Urothelium cell line (cell line): ENCODE results near the gene PDE6B.
"Not testable (repeated sequence)": the region's sequence is repeated elsewhere in the genome, so short reads cannot be mapped to it uniquely, and the experiment has no call there.

Experiments
- DNase-seq: peaks from one replicate; pipeline ENCODE4 v3.0.0; 2011; ENCODE audit warnings: low spot score, mixed read lengths
- FAIRE-seq: peaks from 2 replicates; lab custom pipeline; 2011; peaks lifted over from hg19 to GRCh38; lab: Jason Lieb, UNC

Gene PDE6B

GRCh38 chr4:680928-681645 is 55.7 kb downstream of the PDE6B start:
- no peak for DNase-seq
- FAIRE-seq = no peak

GRCh38 chr4:681736-682451 is 56.5 kb downstream of the PDE6B start:
- DNase-seq = no peak

GRCh38 chr4:682490-683172 is 57.3 kb downstream of the PDE6B start:
- no peak for DNase-seq
- no peak for FAIRE-seq

More at GRCh38 chr4:681736-682451, 56.5 kb downstream of the PDE6B start:
- no peak for FAIRE-seq

GRCh38 chr4:683247-683897 is 58.0 kb downstream of the PDE6B start:
- FAIRE-seq (no peak), DNase-seq (no peak)

GRCh38 chr4:683982-684622 is 58.7 kb downstream of the PDE6B start:
- DNase-seq (peak; percentile 30), FAIRE-seq (no peak)

GRCh38 chr4:684623-685327 is 59.4 kb downstream of the PDE6B start:
- FAIRE-seq (no peak), DNase-seq (no peak)

GRCh38 chr4:685679-686412 is 60.5 kb downstream of the PDE6B start:
- DNase-seq (no peak), FAIRE-seq (no peak)

GRCh38 chr4:686413-687040 is 61.2 kb downstream of the PDE6B start:
- FAIRE-seq = no peak
- no peak for DNase-seq

GRCh38 chr4:687048-687970 is 61.9 kb downstream of the PDE6B start:
- DNase-seq (peak; percentile 81), FAIRE-seq (no peak)

GRCh38 chr4:687971-688853 is 62.8 kb downstream of the PDE6B start:
- DNase-seq = no peak
- no peak for FAIRE-seq

GRCh38 chr4:688854-689681 is 63.7 kb downstream of the PDE6B start, which contains the start of gene SLC49A3:
Gene SLC49A3 (minus strand): TSS chr4:689151. CDS start chr4:689127, 24 bp downstream.
- FAIRE-seq (no peak), DNase-seq (no peak)

GRCh38 chr4:689723-690122 is 64.3 kb downstream of the PDE6B start:
- FAIRE-seq = no peak
- no peak for DNase-seq

GRCh38 chr4:692771-693554 is 67.6 kb downstream of the PDE6B start:
- FAIRE-seq = no peak
- DNase-seq = no peak

GRCh38 chr4:694341-694940 is 69.1 kb downstream of the PDE6B start:
- DNase-seq, FAIRE-seq: not testable (repeated sequence)
